Endometrial microvascular endothelial cells (primary cell): Measurements from ENCODE around the gene IGFBP6. TPM values are rescaled to one million over a fixed set of nuclear protein-coding genes. Genes with fewer than 3 reads are reported as not detected.

Experiments used
- in situ Hi-C: cut with HindIII; loops from 2 replicates; pipeline ENCODE4 v1.10.0; 2017; ENCODE audit warnings: low sequenced_read_pairs, low pct_unique_long_range_greater_than_20kb; ENCODE audit errors: inconsistent ontology term
- total RNA-seq: library from RNA; depleted of rRNA; stranded (reverse); fragments of >200 nt; gene quantifications from one replicate; pipeline ENCODE4 v1.2.3, GENCODE V29; 2015; ENCODE audit errors: inconsistent ontology term

IGFBP6 gene
- total RNA-seq, 1 donor from 2014 or later = 73.8 TPM

GRCh38 chr12:53068811-53069585, 28.5 kb upstream of the IGFBP6 start:
- in situ Hi-C loops = no loop called here

GRCh38 chr12:53069621-53070410, 27.7 kb upstream of the IGFBP6 start:
- in situ Hi-C loops = no loop called here

- in situ Hi-C loops = no loop called here
Measured at GRCh38 chr12:53070877-53071492, 26.5 kb upstream of the IGFBP6 start.

GRCh38 chr12:53071591-53072551, 25.6 kb upstream of the IGFBP6 start:
- in situ Hi-C loops = no loop called here

GRCh38 chr12:53073881-53074280, 23.6 kb upstream of the IGFBP6 start:
- in situ Hi-C loops = no loop called here

- in situ Hi-C loops = no loop called here
Measured at GRCh38 chr12:53074283-53074998, 23.0 kb upstream of the IGFBP6 start.

- in situ Hi-C loops = no loop called here
Measured at GRCh38 chr12:53074999-53075370, 22.5 kb upstream of the IGFBP6 start.

GRCh38 chr12:53076461-53076860, 21.0 kb upstream of the IGFBP6 start:
- in situ Hi-C loops = no loop called here

- in situ Hi-C loops = no loop called here
Measured at GRCh38 chr12:53077030-53077429, 20.4 kb upstream of the IGFBP6 start.

- in situ Hi-C loops = no loop called here
Measured at GRCh38 chr12:53078425-53079225, 18.8 kb upstream of the IGFBP6 start.

GRCh38 chr12:53079226-53080117, 18.0 kb upstream of the IGFBP6 start, which contains the start of gene SPRYD3:
SPRYD3 (minus strand) TSS chr12:53079390; CDS start chr12:53079333, 57 bp downstream.
- in situ Hi-C loops = no loop called here

- in situ Hi-C loops = no loop called here
Measured at GRCh38 chr12:53082637-53083175, 14.8 kb upstream of the IGFBP6 start.

- in situ Hi-C loops = no loop called here
Measured at GRCh38 chr12:53086361-53086760, 11.1 kb upstream of the IGFBP6 start.

- in situ Hi-C loops = no loop called here
Measured at GRCh38 chr12:53090105-53090504, 7.4 kb upstream of the IGFBP6 start.

- in situ Hi-C loops = no loop called here
Measured at GRCh38 chr12:53090554-53090953, 6.9 kb upstream of the IGFBP6 start.

- in situ Hi-C loops = no loop called here
Measured at GRCh38 chr12:53091756-53092155, 5.7 kb upstream of the IGFBP6 start.
